ENCODE results near the gene FOXO6.
A peak's percentile ranks its signal among the peaks of the same experiment; 100 is the strongest.

Gene FOXO6

GRCh38 chr1:41411229-41411628 lies 50.0 kb downstream of the FOXO6 start:
- peak; percentile 32 for DNase-seq

GRCh38 chr1:41412748-41413147 lies 51.5 kb downstream of the FOXO6 start:
- peak; percentile 55 for DNase-seq

- DNase-seq: no peak
Observed at GRCh38 chr1:41413748-41414281, 52.6 kb downstream of the FOXO6 start.

GRCh38 chr1:41414296-41414695 lies 53.1 kb downstream of the FOXO6 start:
- DNase-seq: no peak

- DNase-seq: peak; percentile 82
Observed at GRCh38 chr1:41414716-41415306, 53.6 kb downstream of the FOXO6 start.

GRCh38 chr1:41416081-41416480 lies 54.8 kb downstream of the FOXO6 start:
- no peak for DNase-seq

GRCh38 chr1:41416552-41417334 lies 55.5 kb downstream of the FOXO6 start:
- DNase-seq: peak; percentile 74

- DNase-seq: no peak
Observed at GRCh38 chr1:41417335-41417682, 56.1 kb downstream of the FOXO6 start.

- no peak for DNase-seq
Observed at GRCh38 chr1:41417746-41418145, 56.5 kb downstream of the FOXO6 start.

- peak; percentile 93 for DNase-seq
Observed at GRCh38 chr1:41418857-41419583, 57.8 kb downstream of the FOXO6 start.

- no peak for DNase-seq
Observed at GRCh38 chr1:41419584-41420295, 58.5 kb downstream of the FOXO6 start.

- no peak for DNase-seq
Observed at GRCh38 chr1:41420351-41420750, 59.1 kb downstream of the FOXO6 start.

GRCh38 chr1:41420860-41421259 lies 59.6 kb downstream of the FOXO6 start:
- no peak for DNase-seq

GRCh38 chr1:41422306-41422705 lies 61.1 kb downstream of the FOXO6 start:
- DNase-seq: no peak

GRCh38 chr1:41423511-41424191 lies 62.4 kb downstream of the FOXO6 start:
- DNase-seq: peak; percentile 65

GRCh38 chr1:41424581-41425118 lies 63.4 kb downstream of the FOXO6 start:
- DNase-seq: no peak

- DNase-seq: no peak
Observed at GRCh38 chr1:41425369-41425768, 64.1 kb downstream of the FOXO6 start.

- DNase-seq: no peak
Observed at GRCh38 chr1:41426201-41426890, 65.1 kb downstream of the FOXO6 start.

- no peak for DNase-seq
Observed at GRCh38 chr1:41427122-41427913, 66.1 kb downstream of the FOXO6 start.

GRCh38 chr1:41427916-41428737 lies 66.9 kb downstream of the FOXO6 start:
- DNase-seq: no peak

Measured in DMS153 (cell line).